ENCODE results near the gene ALK.

ALK gene

GRCh38 chr2:29323301-29323700, 598.1 kb downstream of the ALK start:
- H3K4me3 ChIP-seq (ENCODE audit: low read depth, low read length) = no peak overlapping the region
- TF ChIP-seq CTCF (IDR thresholded peaks at IDR 0.05; ENCODE audit: insufficient read depth, low read depth, low read length, missing control alignments) = no peak
- DNase-seq (ENCODE audit: low read depth) = no peak

GRCh38 chr2:29322011-29322410, 599.4 kb downstream of the ALK start:
- DNase-seq (ENCODE audit: low read depth) = peak; percentile 42
- H3K4me3 ChIP-seq (ENCODE audit: low read depth, low read length) = no peak overlapping the region
- TF ChIP-seq CTCF (IDR thresholded peaks at IDR 0.05; ENCODE audit: insufficient read depth, low read depth, low read length, missing control alignments) = no peak

GRCh38 chr2:29317801-29318485, 603.4 kb downstream of the ALK start:
- no peak overlapping the region for H3K4me3 ChIP-seq (ENCODE audit: low read depth, low read length)
- no peak for DNase-seq (ENCODE audit: low read depth)
- no peak for TF ChIP-seq CTCF (IDR thresholded peaks at IDR 0.05; ENCODE audit: insufficient read depth, low read depth, low read length, missing control alignments)

GRCh38 chr2:29317077-29317517, 604.3 kb downstream of the ALK start:
- no peak for TF ChIP-seq CTCF (IDR thresholded peaks at IDR 0.05; ENCODE audit: insufficient read depth, low read depth, low read length, missing control alignments)
- DNase-seq (ENCODE audit: low read depth) = peak; percentile 87
- H3K4me3 ChIP-seq (ENCODE audit: low read depth, low read length) = no peak overlapping the region

GRCh38 chr2:29314816-29315571, 606.4 kb downstream of the ALK start:
- TF ChIP-seq CTCF (IDR thresholded peaks at IDR 0.05; ENCODE audit: insufficient read depth, low read depth, low read length, missing control alignments) = peak; percentile 28
- peak overlapping the region; percentile 41 for H3K4me3 ChIP-seq (ENCODE audit: low read depth, low read length)
- peak; percentile 83 for DNase-seq (ENCODE audit: low read depth)

- DNase-seq (ENCODE audit: low read depth) = no peak
- TF ChIP-seq CTCF (IDR thresholded peaks at IDR 0.05; ENCODE audit: insufficient read depth, low read depth, low read length, missing control alignments) = no peak
- no peak overlapping the region for H3K4me3 ChIP-seq (ENCODE audit: low read depth, low read length)
These were observed 609.9 kb downstream of the ALK start for GRCh38 chr2:29311458-29311857.

Measured in GM12865 (cell line).